Cardiac fibroblast (primary cell): ENCODE results near the gene HPCAL4.

ENCODE experiments used
- DNase-seq, 2 donors: peaks; one replicate each; pipeline versions ENCODE4 v3.0.0 to v3.0.0-alpha.2; 2010; ENCODE audit warnings: low read depth in 2 of 2
- H3K4me3 ChIP-seq, 2 donors: replicated peaks in 1 of 2; 1 replicate in 1 of 2; 2 replicates in 1 of 2; pipeline ENCODE4 v1.5.1; 2011; ENCODE audit warnings: low read depth in 2 of 2, low read length in 2 of 2, mild to moderate bottlenecking in 2 of 2, moderate library complexity in 1 of 2
- CTCF ChIP-seq: IDR thresholded peaks from one replicate; pipeline ENCODE4 v1.5.1; 2011; ENCODE audit warnings: low read depth, mild to moderate bottlenecking, low read length, inconsistent platforms

Gene HPCAL4

GRCh38 chr1:39672551-39672947 is 18.7 kb downstream of the HPCAL4 start:
- peak overlapping the region in 1 of 2 donors; percentile 40 for H3K4me3 ChIP-seq
- TF ChIP-seq CTCF = peak; percentile 49
- DNase-seq = no peak

- peak within 1 kb of the TSS; percentile 40 to 43 for H3K4me3 ChIP-seq
- TF ChIP-seq CTCF = no peak
- DNase-seq = no peak
Observed at GRCh38 chr1:39671793-39672550, 19.3 kb downstream of the HPCAL4 start, which contains the start of gene NT5C1A. Gene NT5C1A (minus strand): TSS chr1:39672107. CDS start chr1:39672038, 69 bp downstream.

GRCh38 chr1:39671433-39671792 is 19.8 kb downstream of the HPCAL4 start:
- no peak for TF ChIP-seq CTCF
- peak overlapping the region; percentile 40 to 43 for H3K4me3 ChIP-seq
- no peak for DNase-seq

GRCh38 chr1:39670689-39671088 is 20.5 kb downstream of the HPCAL4 start:
- no peak for DNase-seq
- no peak for TF ChIP-seq CTCF
- H3K4me3 ChIP-seq = no peak overlapping the region

GRCh38 chr1:39668894-39669293 is 22.3 kb downstream of the HPCAL4 start:
- no peak for DNase-seq
- no peak for TF ChIP-seq CTCF

GRCh38 chr1:39668111-39668510 is 23.1 kb downstream of the HPCAL4 start:
- no peak overlapping the region for H3K4me3 ChIP-seq
- no peak for TF ChIP-seq CTCF
- DNase-seq = no peak

More at GRCh38 chr1:39668894-39669293, 22.3 kb downstream of the HPCAL4 start:
- H3K4me3 ChIP-seq = no peak overlapping the region
